Astrocyte (in vitro differentiated cells and primary cell): Measurements from ENCODE around the gene CABLES2. TPM values are rescaled to one million over a fixed set of nuclear protein-coding genes. Genes with fewer than 3 reads are reported as not detected.

Source experiments
- DNase-seq: peaks from one replicate; pipeline ENCODE4 v3.0.0-alpha.2; 2010; ENCODE audit warnings: low read depth
- FAIRE-seq: peaks from 2 replicates; lab custom pipeline; 2011; peaks lifted over from hg19 to GRCh38; lab: Jason Lieb, UNC
- H2AFZ ChIP-seq: 2 replicates; pipeline ENCODE4 v1.6.0; 2012; ENCODE audit warnings: low read depth, low read length, inconsistent platforms
- H3K27ac ChIP-seq: 2 replicates; pipeline ENCODE4 v1.5.1; 2011; ENCODE audit warnings: low read depth, low read length, inconsistent platforms
- H3K27me3 ChIP-seq: 2 replicates; pipeline ENCODE4 v1.6.0; 2011; ENCODE audit warnings: low read length, inconsistent platforms; ENCODE audit not compliant: insufficient read depth
- H3K36me3 ChIP-seq: 2 replicates; pipeline ENCODE4 v1.5.1; 2011; ENCODE audit warnings: low read length, inconsistent platforms; ENCODE audit not compliant: insufficient read depth
- H3K4me1 ChIP-seq: 2 replicates; pipeline ENCODE4 v1.5.1; 2011; ENCODE audit warnings: low read length, inconsistent platforms; ENCODE audit not compliant: insufficient read depth
- H3K4me2 ChIP-seq: 2 replicates; pipeline ENCODE4 v1.6.0; 2012; ENCODE audit warnings: low read length, inconsistent platforms
- H3K4me3 ChIP-seq: 2 replicates; pipeline ENCODE4 v1.5.1; 2011; ENCODE audit warnings: low read depth, mild to moderate bottlenecking, low read length, inconsistent platforms; ENCODE audit not compliant: insufficient read depth
- H3K79me2 ChIP-seq: 2 replicates; pipeline ENCODE4 v1.6.0; 2012; ENCODE audit warnings: mild to moderate bottlenecking, low read length, inconsistent platforms; ENCODE audit not compliant: insufficient read depth
- H3K9ac ChIP-seq: 2 replicates; pipeline ENCODE4 v1.6.0; 2012; ENCODE audit warnings: mild to moderate bottlenecking, low read length, inconsistent platforms
- H3K9me3 ChIP-seq: 2 replicates; pipeline ENCODE4 v1.5.1; 2012; ENCODE audit warnings: low read depth, mild to moderate bottlenecking, low read length, inconsistent platforms; ENCODE audit not compliant: insufficient read depth
- H4K20me1 ChIP-seq: 2 replicates; pipeline ENCODE4 v1.6.0; 2012; ENCODE audit warnings: low read length, inconsistent platforms; ENCODE audit not compliant: insufficient read depth
- H3K27ac Mint-ChIP-seq: one replicate; pipeline ENCODE4 v1.8.0; 2021; ENCODE audit warnings: mild to moderate bottlenecking, mixed read lengths; ENCODE audit not compliant: unreplicated experiment
- H3K27me3 Mint-ChIP-seq: one replicate; pipeline ENCODE4 v1.8.0; 2021; ENCODE audit warnings: low read depth, mixed read lengths; ENCODE audit not compliant: unreplicated experiment
- H3K36me3 Mint-ChIP-seq: one replicate; pipeline ENCODE4 v1.8.0; 2021; ENCODE audit warnings: low read depth, mixed read lengths; ENCODE audit not compliant: unreplicated experiment
- H3K4me1 Mint-ChIP-seq: one replicate; pipeline ENCODE4 v1.8.0; 2021; ENCODE audit warnings: low read depth, mixed read lengths; ENCODE audit not compliant: unreplicated experiment
- H3K4me3 Mint-ChIP-seq: one replicate; pipeline ENCODE4 v1.8.0; 2021; ENCODE audit warnings: mild to moderate bottlenecking, moderate library complexity, mixed read lengths; ENCODE audit not compliant: unreplicated experiment
- H3K9me3 Mint-ChIP-seq: one replicate; pipeline ENCODE4 v1.8.0; 2021; ENCODE audit warnings: mild to moderate bottlenecking, mixed read lengths; ENCODE audit not compliant: unreplicated experiment
- EZH2 ChIP-seq: IDR thresholded peaks from 2 replicates; pipeline ENCODE4 v1.6.1; 2012; ENCODE audit warnings: mild to moderate bottlenecking, low read length, inconsistent platforms; ENCODE audit not compliant: insufficient read depth
- total RNA-seq: library from RNA; stranded (reverse); gene quantifications from 2 replicates; pipeline ENCODE4 v1.2.1, GENCODE V29; 2021
- TF ChIP-seq, protein P1 (sequence below): IDR thresholded peaks from 2 replicates; pipeline ENCODE4 v1.5.1; 2011; ENCODE audit warnings: low read depth, mild to moderate bottlenecking, inconsistent platforms, low read length, moderate library complexity; ENCODE audit not compliant: insufficient read depth

The CABLES2 gene
- total RNA-seq, 1 donor from 2014 or later = 4.4 TPM

DNA sequence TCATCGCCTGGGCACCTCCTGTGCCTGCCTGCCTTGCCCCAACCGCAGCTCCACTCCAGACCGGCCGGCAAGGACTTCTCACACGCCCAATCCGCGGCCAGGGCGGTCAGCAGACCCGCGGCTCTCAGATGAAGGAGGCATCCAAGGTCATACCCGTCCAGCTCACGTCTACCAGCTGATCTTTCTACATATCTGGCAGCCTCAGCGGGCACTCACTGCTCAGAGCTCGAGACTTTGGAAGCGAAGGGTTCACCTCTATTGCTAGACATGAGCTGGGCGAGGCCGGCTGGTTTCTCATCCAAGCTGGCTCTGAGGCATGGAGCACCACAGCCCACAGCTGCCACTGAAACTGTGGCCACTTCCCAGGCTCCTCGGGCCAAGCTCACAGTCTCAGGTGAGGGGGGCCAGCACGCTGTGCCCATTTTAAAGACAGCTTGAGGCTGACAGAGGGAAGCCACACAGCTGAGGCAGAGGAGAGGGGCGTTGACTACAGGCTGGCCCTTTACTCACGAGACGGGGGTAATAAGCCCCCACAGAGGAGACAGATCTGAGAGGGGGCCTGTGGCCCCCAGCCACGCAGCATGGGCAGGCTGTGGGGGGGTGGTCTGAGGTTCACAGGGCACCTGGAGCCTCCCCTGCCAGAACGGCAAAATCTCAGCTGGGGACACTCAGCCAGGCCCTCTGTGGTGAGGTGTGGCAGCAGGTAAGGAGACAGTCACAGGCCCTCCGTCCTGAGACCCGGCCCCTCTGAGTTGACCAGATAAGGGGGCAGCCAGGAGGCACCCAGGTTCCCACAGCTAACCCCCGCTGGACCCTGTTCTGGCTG is 42.0 kb downstream of the CABLES2 start:
- Histone ChIP-seq H3K79me2 (peaks cover 14% of the 10 kb centered on the region), H3K4me3 (no peak overlapping the region), H3K27ac (no peak overlapping the region), H4K20me1 (peaks cover 46% of the 10 kb centered on the region), H3K36me3 (no peaks in the 10 kb centered on the region), H3K9me3 (no peaks in the 10 kb centered on the region), H2AFZ (no peak overlapping the region), H3K4me2 (peak overlapping the region; percentile 79), H3K27me3 (no peaks in the 10 kb centered on the region), H3K9ac (no peak overlapping the region), H3K4me1 (peaks cover 52% of the 10 kb centered on the region)
- Mint-ChIP-seq H3K9me3 (no peaks in the 10 kb centered on the region), H3K36me3 (no peaks in the 10 kb centered on the region), H3K27me3 (no peaks in the 10 kb centered on the region), H3K4me1 (peaks cover 20% of the 10 kb centered on the region), H3K4me3 (peak overlapping the region; percentile 79), H3K27ac (no peak overlapping the region)
- DNase-seq = no peak
- no peak for TF ChIP-seq EZH2
- TF ChIP-seq, protein P1, sequence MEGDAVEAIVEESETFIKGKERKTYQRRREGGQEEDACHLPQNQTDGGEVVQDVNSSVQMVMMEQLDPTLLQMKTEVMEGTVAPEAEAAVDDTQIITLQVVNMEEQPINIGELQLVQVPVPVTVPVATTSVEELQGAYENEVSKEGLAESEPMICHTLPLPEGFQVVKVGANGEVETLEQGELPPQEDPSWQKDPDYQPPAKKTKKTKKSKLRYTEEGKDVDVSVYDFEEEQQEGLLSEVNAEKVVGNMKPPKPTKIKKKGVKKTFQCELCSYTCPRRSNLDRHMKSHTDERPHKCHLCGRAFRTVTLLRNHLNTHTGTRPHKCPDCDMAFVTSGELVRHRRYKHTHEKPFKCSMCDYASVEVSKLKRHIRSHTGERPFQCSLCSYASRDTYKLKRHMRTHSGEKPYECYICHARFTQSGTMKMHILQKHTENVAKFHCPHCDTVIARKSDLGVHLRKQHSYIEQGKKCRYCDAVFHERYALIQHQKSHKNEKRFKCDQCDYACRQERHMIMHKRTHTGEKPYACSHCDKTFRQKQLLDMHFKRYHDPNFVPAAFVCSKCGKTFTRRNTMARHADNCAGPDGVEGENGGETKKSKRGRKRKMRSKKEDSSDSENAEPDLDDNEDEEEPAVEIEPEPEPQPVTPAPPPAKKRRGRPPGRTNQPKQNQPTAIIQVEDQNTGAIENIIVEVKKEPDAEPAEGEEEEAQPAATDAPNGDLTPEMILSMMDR = no peak
- FAIRE-seq = no peak

DNA sequence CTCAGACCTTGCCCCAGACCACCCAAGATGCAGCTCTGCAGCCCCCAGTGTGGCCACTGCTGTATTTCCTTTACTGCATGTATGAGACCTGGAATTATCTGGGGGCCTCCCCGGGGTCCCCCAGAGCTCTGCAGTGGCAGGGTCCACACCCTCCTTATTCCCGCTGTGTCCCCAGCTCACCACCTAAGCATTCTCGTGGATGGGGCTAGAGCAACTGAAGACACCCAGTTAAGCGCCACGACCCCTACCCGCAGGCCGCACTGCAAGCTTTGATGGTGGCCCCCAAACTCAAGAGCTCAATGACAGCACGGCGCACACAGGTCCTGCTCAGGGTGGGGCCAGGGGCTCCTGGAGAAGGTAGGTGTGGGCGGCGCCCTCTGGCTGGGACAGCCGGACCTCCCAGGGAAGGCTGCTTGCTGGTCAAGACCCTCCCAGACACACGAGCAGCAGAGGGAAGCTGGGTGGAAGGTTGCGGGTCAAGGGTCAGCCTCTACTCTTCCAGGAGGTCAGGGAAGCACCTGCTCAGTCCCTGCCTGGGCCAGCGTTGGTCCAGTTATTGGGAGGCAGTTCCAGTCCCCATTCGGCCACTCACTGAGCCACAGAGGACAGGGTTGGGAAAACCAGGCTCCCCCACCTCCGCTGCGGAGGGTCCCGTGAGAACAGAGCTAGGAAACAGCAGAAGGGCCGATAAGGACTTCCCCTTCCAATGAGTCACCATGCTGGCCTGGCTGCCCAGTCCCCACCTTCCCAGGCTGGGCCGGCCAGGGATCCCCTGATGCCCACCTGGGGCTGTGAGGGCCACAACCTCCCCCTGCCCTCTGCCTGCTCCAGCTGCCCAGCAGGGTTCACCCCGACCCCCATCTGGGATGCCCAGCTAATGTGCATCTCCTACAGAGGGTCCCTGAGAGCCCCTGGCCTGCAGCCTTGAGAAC is 42.9 kb downstream of the CABLES2 start:
- DNase-seq (no peak), FAIRE-seq (no peak)
- H3K27me3 Mint-ChIP-seq = no peaks in the 10 kb centered on the region
- H3K27ac Mint-ChIP-seq = no peak overlapping the region
- peaks cover 16% of the 10 kb centered on the region for H3K4me1 Mint-ChIP-seq
- Histone ChIP-seq H2AFZ (no peak overlapping the region), H3K27me3 (no peaks in the 10 kb centered on the region), H3K4me1 (peaks cover 50% of the 10 kb centered on the region), H3K36me3 (no peaks in the 10 kb centered on the region), H4K20me1 (peaks cover 41% of the 10 kb centered on the region), H3K9me3 (no peaks in the 10 kb centered on the region), H3K4me3 (no peak overlapping the region), H3K9ac (no peak overlapping the region), H3K4me2 (peak overlapping the region; percentile 45), H3K27ac (peak overlapping the region; percentile 1), H3K79me2 (peaks cover 14% of the 10 kb centered on the region)
- TF ChIP-seq EZH2 = no peak
- TF ChIP-seq, protein P1 = no peak
- H3K4me3 Mint-ChIP-seq = peak overlapping the region; percentile 79
- no peaks in the 10 kb centered on the region for H3K36me3 Mint-ChIP-seq
- H3K9me3 Mint-ChIP-seq = no peaks in the 10 kb centered on the region
